Measurements from ENCODE around the gene SNX11.
A peak's percentile ranks its signal among the peaks of the same experiment; 100 is the strongest.

SNX11 gene

DNA sequence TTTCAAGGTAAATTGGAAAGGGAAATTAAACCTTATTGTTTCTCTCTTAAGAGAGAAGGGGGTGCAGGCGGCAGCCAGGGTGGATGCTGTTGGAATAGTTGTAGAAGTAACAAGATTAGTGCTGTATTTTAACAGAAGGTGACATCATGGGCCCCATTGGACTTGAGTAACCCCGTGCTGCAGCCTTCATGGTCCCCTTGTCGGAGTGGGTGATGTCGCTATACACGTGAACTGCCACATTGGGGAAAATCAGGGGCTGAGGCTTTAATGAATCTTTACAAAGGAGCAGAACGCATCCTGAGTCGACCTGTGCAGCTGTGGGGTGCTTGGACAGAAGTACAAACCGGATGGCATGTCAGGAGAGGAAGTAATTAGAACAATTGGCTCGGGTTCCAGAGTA lies 3.2 kb downstream of the SNX11 start:
- no peaks in the 10 kb centered on the region for H3K27me3 Mint-ChIP-seq
- peaks cover 61% of the 10 kb centered on the region for H3K4me1 Mint-ChIP-seq (ENCODE audit: low read depth)
- peak overlapping the region; percentile 57 for H3K4me3 Mint-ChIP-seq
- no peaks in the 10 kb centered on the region for H3K9me3 Mint-ChIP-seq
- peak overlapping the region; percentile 89 for H3K27ac Mint-ChIP-seq
- peaks cover 18% of the 10 kb centered on the region for H3K36me3 Mint-ChIP-seq (ENCODE audit: low read depth)

DNA sequence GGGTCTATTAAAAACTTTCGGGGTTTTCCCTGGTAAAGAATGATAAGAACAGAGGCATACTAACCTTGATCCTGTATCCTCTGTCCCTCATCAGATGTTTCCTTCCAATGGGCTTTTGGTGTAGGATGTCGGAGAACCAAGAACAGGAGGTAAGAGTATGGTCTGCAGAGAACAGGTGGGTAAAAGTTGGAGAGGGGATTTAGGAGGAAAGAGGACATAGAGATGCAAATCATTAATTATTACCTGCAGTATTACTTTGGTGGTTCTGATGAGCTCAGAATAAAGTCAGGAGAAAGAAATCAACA lies 4.3 kb downstream of the SNX11 start:
- Mint-ChIP-seq H3K27ac (peak overlapping the region; percentile 89), H3K4me1 (ENCODE audit: low read depth) (peaks cover 57% of the 10 kb centered on the region)

DNA sequence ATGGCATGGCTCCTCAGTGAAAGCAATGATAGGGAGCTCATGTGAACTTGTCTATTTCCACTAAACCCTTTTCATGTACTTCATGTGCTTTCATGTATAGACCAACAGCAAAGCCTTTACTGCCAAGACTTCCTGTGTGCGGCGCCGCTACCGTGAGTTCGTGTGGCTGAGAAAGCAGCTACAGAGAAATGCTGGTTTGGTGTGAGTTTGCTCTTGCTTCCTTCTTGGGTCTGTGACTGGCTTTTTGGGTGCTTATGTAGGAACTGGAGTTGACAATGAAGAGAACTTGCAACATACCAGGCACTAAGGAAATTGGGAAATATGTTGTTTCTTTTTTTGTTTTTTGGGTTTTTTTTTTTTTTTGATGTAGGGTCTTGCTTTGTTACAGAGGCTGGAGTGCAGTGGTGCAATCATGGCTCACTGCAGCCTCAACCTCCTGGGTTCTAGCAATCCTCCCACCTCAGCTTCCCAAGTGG lies 5.7 kb downstream of the SNX11 start:
- H3K27ac Mint-ChIP-seq, result peak overlapping the region; percentile 84
- peaks cover 48% of the 10 kb centered on the region for H3K4me1 Mint-ChIP-seq (ENCODE audit: low read depth)
- H3K27me3 Mint-ChIP-seq, result no peaks in the 10 kb centered on the region
- H3K4me3 Mint-ChIP-seq, result peak overlapping the region; percentile 63
- peaks cover 25% of the 10 kb centered on the region for H3K36me3 Mint-ChIP-seq (ENCODE audit: low read depth)
- H3K9me3 Mint-ChIP-seq, result no peaks in the 10 kb centered on the region

More for the DNA sequence above, 4.3 kb downstream of the SNX11 start:
- Mint-ChIP-seq H3K27me3 (no peaks in the 10 kb centered on the region), H3K9me3 (no peaks in the 10 kb centered on the region), H3K36me3 (ENCODE audit: low read depth) (peaks cover 18% of the 10 kb centered on the region), H3K4me3 (peak overlapping the region; percentile 77)

DNA sequence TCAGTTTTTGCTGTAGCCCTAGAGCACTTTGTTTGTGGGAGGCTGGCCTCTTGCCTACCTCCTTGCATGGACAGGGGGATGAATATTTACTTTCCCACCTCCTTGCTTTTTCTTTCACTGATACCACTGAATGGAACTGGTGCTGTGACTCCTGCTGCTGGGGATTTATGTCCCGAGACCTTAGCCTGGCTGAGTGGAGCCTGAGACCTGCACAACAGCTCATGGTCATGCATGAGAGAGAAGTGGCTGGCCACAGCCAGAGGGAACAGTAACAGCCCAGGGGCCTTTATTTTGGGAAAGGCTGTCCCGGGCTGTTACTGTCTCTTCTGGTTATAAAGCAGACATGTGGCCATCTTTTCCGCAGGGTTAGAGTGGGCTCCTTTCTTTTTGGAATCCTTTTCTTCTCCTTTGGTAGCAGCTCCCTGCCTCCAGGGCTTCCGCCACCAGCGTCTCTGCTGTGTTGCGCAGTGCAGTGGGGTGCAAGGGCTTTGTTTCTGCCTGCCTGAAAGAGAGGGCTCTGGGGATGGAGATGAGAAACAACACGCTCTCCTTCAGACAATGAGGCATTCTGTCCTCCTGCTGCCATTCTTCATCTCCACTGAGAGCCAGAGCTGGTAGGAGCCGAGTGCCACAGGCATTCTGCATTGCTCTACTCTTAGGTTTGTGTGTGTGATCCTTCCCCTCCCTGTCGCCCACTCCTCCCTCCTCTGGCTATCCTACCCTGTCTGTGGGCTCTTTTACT lies 14.5 kb downstream of the SNX11 start:
- peaks cover 3% of the 10 kb centered on the region for H3K4me1 Mint-ChIP-seq (ENCODE audit: low read depth)
- peaks cover 40% of the 10 kb centered on the region for H3K36me3 Mint-ChIP-seq (ENCODE audit: low read depth)
- no peaks in the 10 kb centered on the region for H3K9me3 Mint-ChIP-seq
- no peak overlapping the region for H3K4me3 Mint-ChIP-seq
- H3K27me3 Mint-ChIP-seq, result no peaks in the 10 kb centered on the region
- H3K27ac Mint-ChIP-seq, result no peak overlapping the region

DNA sequence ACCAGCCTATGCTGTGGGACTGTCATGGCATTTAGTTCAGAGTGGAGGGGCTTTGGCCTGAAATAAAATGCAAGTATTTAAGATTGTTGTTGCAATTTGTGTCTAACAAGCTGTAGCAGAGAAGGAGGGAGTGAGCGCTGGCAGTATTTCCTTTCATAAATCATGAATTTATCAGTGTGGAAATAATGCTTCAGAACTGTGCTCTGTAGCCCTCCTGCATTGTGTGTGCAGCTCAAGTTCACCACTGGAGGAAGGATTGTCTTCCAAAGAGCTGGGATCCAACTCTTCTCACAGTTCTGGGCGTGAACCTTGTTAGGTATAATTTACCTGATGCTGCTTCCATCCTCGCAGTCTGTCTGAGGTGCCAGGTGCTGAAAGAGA lies 15.1 kb downstream of the SNX11 start:
- H3K27me3 Mint-ChIP-seq, result no peaks in the 10 kb centered on the region
- no peak overlapping the region for H3K4me3 Mint-ChIP-seq
- no peak overlapping the region for H3K27ac Mint-ChIP-seq
- H3K4me1 Mint-ChIP-seq (ENCODE audit: low read depth), result peaks cover 3% of the 10 kb centered on the region
- no peaks in the 10 kb centered on the region for H3K9me3 Mint-ChIP-seq
- peaks cover 41% of the 10 kb centered on the region for H3K36me3 Mint-ChIP-seq (ENCODE audit: low read depth)

DNA sequence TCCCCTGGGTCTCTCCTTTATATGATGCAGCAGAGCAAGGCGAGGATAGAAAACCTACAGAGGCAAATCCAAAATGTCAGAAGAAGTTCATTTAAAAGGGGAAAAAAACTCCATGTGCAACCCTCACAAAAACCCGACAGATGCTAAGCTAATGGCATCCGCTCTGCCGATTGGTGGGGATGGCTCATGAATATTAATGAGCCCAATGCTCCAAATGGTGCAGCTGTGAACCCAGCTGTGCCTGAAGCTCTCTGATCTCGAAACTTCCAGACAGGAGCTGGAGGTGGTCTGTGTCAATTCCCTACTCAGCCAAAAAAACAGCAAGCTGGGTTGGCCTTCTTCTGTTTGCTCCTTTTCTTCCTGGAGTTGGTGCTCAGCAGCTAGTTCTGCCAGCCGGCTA lies 15.5 kb downstream of the SNX11 start:
- Mint-ChIP-seq H3K4me1 (ENCODE audit: low read depth) (peaks cover 3% of the 10 kb centered on the region), H3K36me3 (ENCODE audit: low read depth) (peaks cover 37% of the 10 kb centered on the region), H3K4me3 (no peak overlapping the region), H3K9me3 (no peaks in the 10 kb centered on the region), H3K27ac (no peak overlapping the region), H3K27me3 (no peaks in the 10 kb centered on the region)

DNA sequence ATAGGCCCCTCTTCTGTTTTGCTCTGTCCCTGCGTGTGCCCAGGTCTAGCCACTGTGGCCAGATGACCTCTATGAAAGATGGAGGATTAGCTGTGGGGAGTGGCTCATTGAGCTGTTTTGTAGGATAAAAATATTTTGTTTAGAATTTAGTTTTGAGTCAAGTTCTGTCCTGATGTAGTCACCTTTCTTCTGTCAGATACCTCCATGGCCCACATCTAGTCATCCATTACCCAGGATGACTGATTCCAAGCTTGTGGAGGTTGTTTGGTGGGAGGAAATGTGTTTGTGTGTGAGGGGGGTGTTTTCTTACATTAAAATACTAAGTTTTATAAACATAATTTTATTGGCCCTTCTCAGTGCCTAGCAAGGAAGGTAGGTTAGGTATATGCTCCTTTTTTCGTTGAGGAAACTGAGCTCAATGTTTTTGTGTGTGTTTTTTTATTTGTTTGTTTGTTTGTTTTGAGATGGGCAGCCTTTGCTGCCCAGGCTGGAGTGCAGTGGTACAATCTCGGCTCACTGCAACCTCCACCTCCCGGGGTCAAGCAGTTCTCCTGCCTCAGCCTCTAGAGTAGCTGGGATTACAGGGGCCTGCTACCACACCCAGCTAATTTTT lies 16.3 kb downstream of the SNX11 start:
- Mint-ChIP-seq H3K4me1 (ENCODE audit: low read depth) (peaks cover 3% of the 10 kb centered on the region), H3K27me3 (no peaks in the 10 kb centered on the region), H3K4me3 (no peak overlapping the region), H3K27ac (no peak overlapping the region), H3K36me3 (ENCODE audit: low read depth) (peaks cover 36% of the 10 kb centered on the region), H3K9me3 (no peaks in the 10 kb centered on the region)

DNA sequence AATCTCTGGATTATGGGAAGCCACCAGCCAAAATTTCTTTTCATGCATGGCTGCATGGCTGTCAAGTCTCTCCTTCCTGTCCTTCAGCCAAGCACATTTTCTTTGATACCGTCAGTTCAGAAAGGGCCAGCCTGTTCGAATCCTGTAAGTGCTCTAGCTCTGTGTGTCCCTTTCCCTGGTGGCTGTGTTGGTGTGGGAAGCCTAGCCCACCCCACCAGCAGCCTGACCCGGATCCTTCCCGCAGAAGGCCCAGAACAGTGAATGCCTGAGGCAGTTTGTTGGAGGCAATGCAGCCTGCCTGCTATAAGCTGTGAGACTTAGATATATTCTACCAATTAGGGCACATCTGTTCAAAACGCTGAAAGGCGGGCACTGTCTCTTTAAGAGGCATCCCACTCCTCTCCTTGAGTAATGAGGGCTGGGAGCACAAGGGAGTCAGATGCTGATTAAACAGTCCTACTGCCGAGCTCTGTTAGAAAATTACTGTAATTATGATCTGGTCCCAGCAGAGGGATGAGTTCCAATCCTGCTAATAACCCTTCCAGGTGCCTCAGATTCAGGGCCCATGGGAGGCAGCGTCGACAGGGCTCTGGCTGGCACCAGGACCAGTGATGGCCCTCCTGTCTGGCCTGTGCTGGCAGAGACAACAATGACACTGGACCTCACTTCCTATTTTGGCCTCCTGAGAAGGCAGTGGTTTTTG lies 18.4 kb downstream of the SNX11 start:
- H3K27ac Mint-ChIP-seq, result no peak overlapping the region
- H3K9me3 Mint-ChIP-seq, result no peaks in the 10 kb centered on the region
- peaks cover 25% of the 10 kb centered on the region for H3K36me3 Mint-ChIP-seq (ENCODE audit: low read depth)
- H3K4me1 Mint-ChIP-seq (ENCODE audit: low read depth), result peaks cover 3% of the 10 kb centered on the region
- H3K4me3 Mint-ChIP-seq, result no peak overlapping the region
- H3K27me3 Mint-ChIP-seq, result no peaks in the 10 kb centered on the region

DNA sequence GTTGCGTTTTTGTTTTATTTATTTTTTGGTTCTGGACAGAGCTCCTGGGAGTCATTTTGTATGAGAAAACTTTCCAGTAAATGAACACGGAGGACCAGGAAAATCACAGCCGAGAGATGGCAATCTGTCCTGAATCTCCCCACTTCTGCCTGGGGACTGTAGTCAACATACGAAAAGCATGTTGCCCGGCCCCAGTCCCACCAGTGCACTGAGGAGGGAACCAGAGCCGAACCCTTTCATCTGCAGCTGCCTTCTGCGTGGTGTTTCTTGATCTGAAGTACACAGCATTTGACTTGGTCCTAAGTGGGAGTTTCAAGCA lies 18.9 kb downstream of the SNX11 start:
- H3K27ac Mint-ChIP-seq, result peak overlapping the region; percentile 12
- peaks cover 3% of the 10 kb centered on the region for H3K4me1 Mint-ChIP-seq (ENCODE audit: low read depth)
- no peak overlapping the region for H3K4me3 Mint-ChIP-seq

DNA sequence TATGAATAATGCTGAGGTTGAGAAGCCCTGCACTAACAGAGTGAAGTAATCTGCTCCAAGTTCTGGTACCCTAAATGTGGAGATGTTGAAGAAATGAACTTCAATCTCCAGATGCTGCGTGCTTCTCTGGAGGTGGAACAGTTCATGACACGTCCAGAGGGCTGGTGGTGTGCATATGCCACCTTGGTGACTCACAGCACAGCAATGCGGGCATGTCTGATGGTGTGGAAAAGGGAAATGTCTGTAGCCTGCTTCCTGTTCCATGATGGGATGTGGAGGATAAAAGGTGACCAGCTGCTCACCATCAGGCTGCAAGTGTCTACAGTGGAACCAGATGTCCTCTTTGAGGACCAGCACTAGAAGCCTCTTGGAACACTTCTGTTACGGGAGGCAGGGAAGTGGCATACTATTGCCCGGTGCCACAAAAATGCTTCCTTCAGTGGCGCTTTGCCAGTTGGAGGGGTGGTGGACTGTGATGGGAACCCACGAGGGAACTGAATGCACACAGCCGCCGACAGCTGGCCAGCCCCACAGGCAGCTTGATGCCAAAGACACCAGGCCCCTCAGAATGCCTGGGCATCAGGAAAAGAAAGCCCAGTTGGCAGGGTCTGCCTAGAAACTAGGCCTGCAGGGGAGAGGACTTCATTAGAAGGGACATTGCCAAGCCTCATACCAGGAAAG lies 19.9 kb downstream of the SNX11 start:
- peaks cover 13% of the 10 kb centered on the region for H3K36me3 Mint-ChIP-seq (ENCODE audit: low read depth)
- H3K9me3 Mint-ChIP-seq, result no peaks in the 10 kb centered on the region
- no peaks in the 10 kb centered on the region for H3K27me3 Mint-ChIP-seq
- no peak overlapping the region for H3K4me3 Mint-ChIP-seq
- peak overlapping the region; percentile 37 for H3K27ac Mint-ChIP-seq
- H3K4me1 Mint-ChIP-seq (ENCODE audit: low read depth), result peaks cover 3% of the 10 kb centered on the region

More for the DNA sequence above, 18.9 kb downstream of the SNX11 start:
- Mint-ChIP-seq H3K27me3 (no peaks in the 10 kb centered on the region), H3K9me3 (no peaks in the 10 kb centered on the region), H3K36me3 (ENCODE audit: low read depth) (peaks cover 20% of the 10 kb centered on the region)

DNA sequence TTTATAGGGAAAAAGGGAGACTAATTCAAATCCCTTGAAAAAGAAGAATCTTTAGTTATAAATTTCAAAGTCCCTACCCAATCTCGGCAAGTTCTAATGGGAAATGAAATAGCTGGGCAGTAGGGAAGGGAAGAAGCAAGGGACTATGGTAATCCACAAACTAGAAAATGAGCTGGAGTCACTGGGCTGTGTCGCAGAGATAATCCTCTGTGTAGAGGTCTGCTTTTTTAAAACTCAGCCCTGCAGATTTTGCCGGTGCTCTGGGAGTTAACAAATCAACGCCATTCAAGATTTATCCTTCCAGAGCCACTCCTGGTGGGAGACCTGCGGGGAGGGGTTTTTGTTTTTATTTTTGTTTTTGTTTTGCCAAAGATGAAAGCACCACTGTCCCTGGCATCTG lies 20.8 kb downstream of the SNX11 start:
- H3K27me3 Mint-ChIP-seq, result no peaks in the 10 kb centered on the region
- H3K27ac Mint-ChIP-seq, result no peak overlapping the region
- peaks cover 3% of the 10 kb centered on the region for H3K4me1 Mint-ChIP-seq (ENCODE audit: low read depth)
- H3K9me3 Mint-ChIP-seq, result no peaks in the 10 kb centered on the region
- no peak overlapping the region for H3K4me3 Mint-ChIP-seq
- H3K36me3 Mint-ChIP-seq (ENCODE audit: low read depth), result peaks cover 11% of the 10 kb centered on the region

DNA sequence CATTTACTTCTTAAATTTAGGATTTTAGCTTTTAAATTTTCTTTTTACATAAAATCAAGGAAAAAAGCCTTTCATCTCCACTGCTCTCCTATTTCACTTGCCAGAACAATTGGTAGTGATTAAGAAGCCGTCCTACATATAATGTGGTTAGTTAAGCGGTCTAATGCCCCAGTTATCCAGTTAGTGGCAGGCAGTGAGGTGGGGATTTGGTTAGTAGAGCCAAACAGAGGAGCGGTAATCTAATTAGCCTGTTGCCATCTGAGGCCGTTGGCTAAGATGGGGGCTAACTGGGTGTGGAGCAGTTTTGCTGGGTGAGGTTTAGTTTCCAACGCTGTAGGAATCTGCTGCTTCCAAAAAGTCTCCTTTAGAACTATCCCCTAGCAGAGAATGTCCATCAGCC lies 22.4 kb downstream of the SNX11 start:
- H3K9me3 Mint-ChIP-seq, result no peaks in the 10 kb centered on the region
- H3K36me3 Mint-ChIP-seq (ENCODE audit: low read depth), result peaks cover 9% of the 10 kb centered on the region
- H3K27ac Mint-ChIP-seq, result no peak overlapping the region
- no peaks in the 10 kb centered on the region for H3K27me3 Mint-ChIP-seq
- no peaks in the 10 kb centered on the region for H3K4me1 Mint-ChIP-seq (ENCODE audit: low read depth)
- no peak overlapping the region for H3K4me3 Mint-ChIP-seq

DNA sequence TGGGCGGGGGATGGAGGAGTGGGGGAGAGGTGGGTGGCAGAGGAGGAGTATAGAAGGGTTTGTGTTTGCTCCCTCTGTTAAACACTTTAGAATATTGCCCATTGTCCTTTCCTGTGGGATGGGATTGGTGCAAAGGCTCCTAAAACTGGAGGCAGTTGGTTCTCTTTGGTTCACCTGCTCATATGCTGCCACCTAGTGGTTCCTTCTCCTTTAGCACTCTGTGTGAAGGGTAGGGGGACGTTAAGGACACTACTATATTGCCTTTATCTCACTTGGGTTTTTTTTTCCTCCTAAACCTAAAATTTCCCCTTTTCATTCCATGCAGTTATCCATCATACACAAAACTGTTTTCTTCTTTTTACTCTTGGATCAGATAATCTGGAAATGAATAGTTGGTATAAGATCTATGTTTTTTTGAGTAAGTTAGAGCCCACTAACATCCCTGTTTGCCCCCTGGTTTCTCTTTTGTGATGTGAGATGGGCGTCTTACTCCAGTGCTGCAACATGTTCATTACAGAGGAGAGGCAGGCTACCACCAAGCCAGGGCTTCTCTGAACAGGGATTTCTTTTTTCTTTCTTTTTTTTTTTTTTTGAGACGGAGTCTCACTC lies 23.8 kb downstream of the SNX11 start:
- Mint-ChIP-seq H3K4me1 (ENCODE audit: low read depth) (no peaks in the 10 kb centered on the region), H3K27ac (no peak overlapping the region), H3K36me3 (ENCODE audit: low read depth) (peaks cover 4% of the 10 kb centered on the region), H3K27me3 (no peaks in the 10 kb centered on the region), H3K9me3 (no peaks in the 10 kb centered on the region), H3K4me3 (no peak overlapping the region)

DNA sequence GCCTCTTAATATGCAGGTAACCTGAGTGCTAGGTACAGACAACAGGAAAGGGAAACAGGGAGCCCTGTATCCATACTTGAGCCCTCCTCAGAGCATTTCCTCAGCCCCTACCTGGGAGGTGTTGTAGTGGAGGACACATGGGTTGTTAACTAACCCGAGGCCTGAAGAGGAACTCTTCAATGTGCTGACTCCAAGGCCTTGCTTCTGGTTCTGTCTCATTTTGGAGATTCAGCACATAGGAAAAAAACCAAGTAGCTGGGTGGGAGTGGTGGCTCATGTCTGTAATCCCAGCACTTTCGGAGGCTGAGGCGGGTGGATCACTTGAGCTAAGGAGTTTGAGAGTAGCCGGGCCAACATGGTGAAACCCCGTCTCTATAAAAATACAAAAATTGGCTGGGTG lies 24.8 kb downstream of the SNX11 start:
- Mint-ChIP-seq H3K27ac (no peak overlapping the region), H3K4me3 (no peak overlapping the region), H3K36me3 (ENCODE audit: low read depth) (peaks cover 4% of the 10 kb centered on the region), H3K4me1 (ENCODE audit: low read depth) (no peaks in the 10 kb centered on the region), H3K27me3 (no peaks in the 10 kb centered on the region), H3K9me3 (no peaks in the 10 kb centered on the region)
